IMR-90 (cell line): ENCODE results near the gene SLC30A7. TPM values are rescaled to one million over a fixed set of nuclear protein-coding genes. Genes with fewer than 3 reads are reported as not detected.

Experiments used
- ATAC-seq: fragments of 200-7000 bp; cut with Tn5 transposase; 2 replicates; pipeline ENCODE4 v1.9.1; 2020; ENCODE audit warnings: low read depth, mild to moderate bottlenecking, moderate library complexity
- BruUV-seq: library from RNA; stranded (reverse); fragments of 400-500 nt; replicated peaks from 2 replicates; lab custom pipeline; 2021; lab: Mats Ljungman, UMichigan
- CTCF ChIA-PET: fragments of 300-600 bp; formaldehyde crosslinking; extraction: SDS; loops from one replicate; lab custom pipeline; 2021; ENCODE audit warnings: antibody characterized with exemption; lab: Yijun Ruan, JAX
- POLR2A ChIA-PET: fragments of 300-600 bp; sonication (Branson Sonifier 250); formaldehyde crosslinking; loops from one replicate; lab custom pipeline; 2022; ENCODE audit warnings: antibody characterized with exemption; ENCODE audit not compliant: unreplicated experiment; lab: Charles Lee
- DNase-seq: peaks from one replicate; pipeline ENCODE4 v3.0.0; 2013
- H2AFZ ChIP-seq: replicated peaks from 2 replicates; pipeline ENCODE3; 2013; ENCODE audit warnings: low read length, mild to moderate bottlenecking; ENCODE audit not compliant: poor library complexity
- H2AK5ac ChIP-seq: 2 replicates; pipeline ENCODE4 v1.6.1; 2013; ENCODE audit warnings: low read depth, low read length, inconsistent platforms
- H2AK9ac ChIP-seq: replicated peaks from 2 replicates; pipeline ENCODE3; 2013; ENCODE audit warnings: mild to moderate bottlenecking, low read depth, low read length, moderate library complexity; ENCODE audit not compliant: poor library complexity
- H2BK120ac ChIP-seq: 2 replicates; pipeline ENCODE4 v1.6.1; 2013; ENCODE audit warnings: low read depth, low read length, inconsistent platforms
- H2BK15ac ChIP-seq: 3 replicates; pipeline ENCODE4 v1.6.1; 2013; ENCODE audit warnings: low read depth, low read length, inconsistent platforms
- H2BK20ac ChIP-seq: 2 replicates; pipeline ENCODE4 v1.6.1; 2013; ENCODE audit warnings: low read depth, mild to moderate bottlenecking, inconsistent platforms, low read length, moderate library complexity
- H2BK5ac ChIP-seq: 2 replicates; pipeline ENCODE4 v1.6.1; 2013; ENCODE audit warnings: mild to moderate bottlenecking, low read depth, low read length, inconsistent platforms; ENCODE audit not compliant: poor library complexity, severe bottlenecking
- H3K14ac ChIP-seq: replicated peaks from 2 replicates; pipeline ENCODE4 v1.6.1; 2013; ENCODE audit warnings: low read depth, low read length, inconsistent platforms
- H3K18ac ChIP-seq: 2 replicates; pipeline ENCODE4 v1.6.1; 2013; ENCODE audit warnings: low read depth, low read length, control low read depth
- H3K23ac ChIP-seq: 2 replicates; pipeline ENCODE4 v1.6.1; 2013; ENCODE audit warnings: low read depth, low read length, inconsistent platforms
- H3K27ac ChIP-seq: 2 replicates; pipeline ENCODE4 v1.5.1; 2013; ENCODE audit warnings: mild to moderate bottlenecking, control low read depth, low read length; ENCODE audit not compliant: insufficient read depth
- H3K27me3 ChIP-seq: 2 replicates; pipeline ENCODE4 v1.6.1; 2013; ENCODE audit warnings: low read length; ENCODE audit not compliant: control insufficient read depth, insufficient read depth
- H3K36me3 ChIP-seq: 2 replicates; pipeline ENCODE4 v1.6.1; 2013; ENCODE audit warnings: low read length, mixed read lengths; ENCODE audit not compliant: control insufficient read depth, insufficient read depth
- H3K4ac ChIP-seq: 2 replicates; pipeline ENCODE4 v1.6.1; 2013; ENCODE audit warnings: low read depth, low read length, inconsistent platforms
- H3K4me1 ChIP-seq: 2 replicates; pipeline ENCODE4 v1.6.1; 2013; ENCODE audit warnings: low read length, mixed read lengths; ENCODE audit not compliant: control insufficient read depth, insufficient read depth
- H3K4me2 ChIP-seq: 2 replicates; pipeline ENCODE4 v1.6.1; 2013; ENCODE audit warnings: low read depth, mild to moderate bottlenecking, control low read depth, low read length, moderate library complexity
- H3K4me3 ChIP-seq: 2 replicates; pipeline ENCODE4 v1.5.1; 2013; ENCODE audit warnings: low read depth, mild to moderate bottlenecking, control low read depth, low read length, moderate library complexity; ENCODE audit not compliant: insufficient read depth
- H3K56ac ChIP-seq: 2 replicates; pipeline ENCODE4 v1.6.1; 2013; ENCODE audit warnings: low read length, inconsistent platforms; ENCODE audit not compliant: insufficient read depth; ENCODE audit errors: extremely low read depth
- H3K79me1 ChIP-seq, 2 experiments: 2 replicates each; pipeline ENCODE4 v1.6.1; 2013; ENCODE audit warnings: low read length in 2 of 2, inconsistent platforms in 1 of 2, low read depth in 1 of 2
- H3K9ac ChIP-seq: 2 replicates; pipeline ENCODE4 v1.6.1; 2013; ENCODE audit warnings: low read depth, low read length, control low read depth
- H3K9me1 ChIP-seq: 2 replicates; pipeline ENCODE4 v1.6.1; 2013; ENCODE audit warnings: low read length, inconsistent platforms; ENCODE audit not compliant: insufficient read depth
- H3K9me3 ChIP-seq: 2 replicates; pipeline ENCODE4 v1.6.1; 2013; ENCODE audit warnings: low read length; ENCODE audit not compliant: control insufficient read depth, insufficient read depth
- H4K20me1 ChIP-seq: 2 replicates; pipeline ENCODE4 v1.6.1; 2013; ENCODE audit warnings: low read length, inconsistent platforms; ENCODE audit not compliant: insufficient read depth
- H4K5ac ChIP-seq: 2 replicates; pipeline ENCODE4 v1.6.1; 2013; ENCODE audit warnings: mild to moderate bottlenecking, low read depth, low read length, control low read depth
- H4K8ac ChIP-seq, 2 experiments: 2 replicates each; pipeline ENCODE4 v1.6.1; 2013; ENCODE audit warnings: low read depth in 2 of 2, low read length in 2 of 2, control low read depth in 1 of 2, inconsistent platforms in 1 of 2
- H4K91ac ChIP-seq: 2 replicates; pipeline ENCODE4 v1.6.1; 2013; ENCODE audit warnings: low read depth, low read length, inconsistent platforms; ENCODE audit not compliant: insufficient read depth
- CEBPB ChIP-seq: IDR thresholded peaks from 2 replicates; pipeline ENCODE4 v1.6.1; 2012; ENCODE audit warnings: low read depth, low read length, improper control_type of control experiment
- MAFK ChIP-seq: IDR thresholded peaks from 2 replicates; pipeline ENCODE4 v1.6.1; 2012; ENCODE audit warnings: low read depth, low read length, improper control_type of control experiment
- MXI1 ChIP-seq: IDR thresholded peaks from 2 replicates; pipeline ENCODE4 v1.6.1; 2012; ENCODE audit warnings: low read depth, mild to moderate bottlenecking, low read length, moderate library complexity, borderline replicate concordance
- POLR2A ChIP-seq: IDR thresholded peaks from 2 replicates; pipeline ENCODE4 v1.6.1; 2012; ENCODE audit warnings: mild to moderate bottlenecking, low read depth, low read length
- RAD21 ChIP-seq: IDR thresholded peaks from 2 replicates; pipeline ENCODE4 v1.6.1; 2012; ENCODE audit warnings: low read length, improper control_type of control experiment
- RFX5 ChIP-seq: IDR thresholded peaks from 2 replicates; pipeline ENCODE4 v1.8.0; 2012; ENCODE audit warnings: low read depth, mild to moderate bottlenecking, low read length, moderate library complexity
- SMC3 ChIP-seq: fragments of 150-350 bp; IDR thresholded peaks from 2 replicates; pipeline ENCODE4 v1.6.1; 2016; ENCODE audit warnings: low read depth, mild to moderate bottlenecking, antibody characterized with exemption, low read length, moderate library complexity
- WGBS, 2 experiments: methylation state at CpG; one replicate each; pipeline versions ENCODE4 v1.1.5 to v1.1.7; 2013; ENCODE audit warnings: missing lambda C conversion rate in 2 of 2; ENCODE audit not compliant: insufficient read length in 1 of 2; ENCODE audit errors: extremely low coverage in 2 of 2; 5-methylcytosine and 5-hydroxymethylcytosine counted together
- dilution Hi-C: fragments of 300-500 bp; cut with HindIII; formaldehyde crosslinking; loops from one replicate; pipeline ENCODE4 v1.14.3; 2018; ENCODE audit warnings: low sequenced_read_pairs; ENCODE audit not compliant: unreplicated experiment
- in situ Hi-C: fragments of 300-500 bp; cut with MboI; formaldehyde crosslinking; loops from 3 replicates; pipeline ENCODE4 v1.14.3; 2019; ENCODE audit warnings: low sequenced_read_pairs, inconsistent platforms, mixed read lengths
- intact Hi-C: fragments of 100-400 bp; cut with micrococcal nuclease; formaldehyde crosslinking; loops from 2 replicates; pipeline ENCODE4 v1.10.0; 2022
- polyA plus RNA-seq, 3 experiments: library from polyadenylated mRNA; depleted of rRNA; stranded (reverse); fragments of >200 nt; gene quantifications; 2 replicates each; pipeline ENCODE4 v1.2.3, GENCODE V29; 2012; ENCODE audit warnings: low replicate concordance in 1 of 3
- total RNA-seq: library from RNA; depleted of rRNA; stranded (reverse); fragments of >200 nt; gene quantifications from 2 replicates; pipeline ENCODE4 v1.2.3, GENCODE V29; 2012

The SLC30A7 gene
- total and polyA plus RNA-seq, 2 of the 4 experiments (the other 2 are of a cell fraction): 8.4 to 60.2 TPM

DNA sequence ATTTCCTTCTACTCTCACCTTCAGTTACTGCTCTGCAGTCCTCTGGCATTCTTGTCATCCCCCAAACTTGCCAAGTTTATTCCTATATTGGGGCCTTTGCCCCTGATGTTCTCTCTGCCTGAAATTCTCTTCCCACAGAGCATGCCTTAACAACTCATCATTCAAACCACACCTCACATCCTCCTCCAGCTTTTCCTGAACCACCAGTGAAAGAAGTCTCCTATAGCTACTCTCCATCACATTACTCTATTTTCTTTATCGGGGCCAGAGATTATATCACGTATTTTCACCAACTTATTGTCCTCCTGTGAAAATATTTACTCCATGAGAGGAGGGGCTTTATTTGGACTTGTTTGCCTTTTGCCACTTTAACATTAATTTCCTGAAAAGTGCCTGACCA lies 33.3 kb upstream of the SLC30A7 start:
- intact Hi-C loops (no loop called here), dilution Hi-C loops (no loop called here), in situ Hi-C loops (loop anchor here (5.0 to 10.0 kb wide), 3 partner anchors 255 to 1058 kb away; no protein-coding TSS in a partner anchor)
- Histone ChIP-seq H4K20me1 (no peaks in the 10 kb centered on the region), H4K8ac (peak overlapping the region in 1 of 2 experiments; percentile 75; a peak in 2 of 4 replicates), H2BK15ac (peak overlapping the region; percentile 58; the same call in 1 of the 3 replicates), H3K14ac (peak overlapping the region; percentile 80; the same call in 1 of the 2 replicates), H4K5ac (no peak overlapping the region), H3K4me2 (peak overlapping the region; percentile 34; the same call in 1 of the 2 replicates), H3K4ac (no peak overlapping the region; the same call in 1 of the 2 replicates), H3K27ac (no peak overlapping the region), H3K9me1 (no peaks in the 10 kb centered on the region; the same call in 1 of the 2 replicates), H4K91ac (peak overlapping the region; percentile 87; the same call in 1 of the 2 replicates), H2AK9ac (no peak overlapping the region), H2BK20ac (peak overlapping the region; percentile 95), H3K4me1 (peaks cover 18% of the 10 kb centered on the region), H3K56ac (no peak overlapping the region), H3K9ac (no peak overlapping the region), H3K4me3 (no peak overlapping the region), H2BK5ac (peak overlapping the region; percentile 81), H3K23ac (no peak overlapping the region), H2AK5ac (no peak overlapping the region), H2BK120ac (peak overlapping the region; percentile 92), H3K79me1 (no peaks in the 10 kb centered on the region), H2AFZ (peak overlapping the region; percentile 17), H3K18ac (peak overlapping the region; percentile 98), H3K27me3 (no peaks in the 10 kb centered on the region), H3K9me3 (peaks cover 2% of the 10 kb centered on the region; the same call in 1 of the 2 replicates), H3K36me3 (no peaks in the 10 kb centered on the region)
- ChIA-PET CTCF (interaction anchor here (1.0 kb wide), 1 partner anchor 241 kb away, joined by 3 read pairs; no protein-coding TSS in a partner anchor), POLR2A (no interaction called here)
- TF ChIP-seq MXI1 (no peak), RFX5 (no peak), RAD21 (no peak), CEBPB (no peak), MAFK (no peak), SMC3 (no peak), POLR2A (no peak)
- DNase-seq: peak; percentile 84
- WGBS, 2 experiments: no CpG with 5 or more reads among the region's 2 CpGs
- no TSS peak for BruUV-seq
- peak; percentile 79 for ATAC-seq
